K562 (cell line): ENCODE results near the gene LRCH1. TPM values are rescaled to one million over a fixed set of nuclear protein-coding genes. Genes with fewer than 3 reads are reported as not detected.

Source experiments
- ATAC-seq: fragments of 200-7000 bp; cut with Tn5 transposase; 3 replicates; pipeline ENCODE4 v1.9.1; 2020; ENCODE audit warnings: moderate library complexity
- BruUV-seq: library from RNA; stranded (reverse); fragments of 400-500 nt; replicated peaks from 2 replicates; lab custom pipeline; 2021; lab: Mats Ljungman, UMichigan
- CTCF ChIA-PET: fragments of 300-600 bp; formaldehyde crosslinking; extraction: SDS; loops from one replicate; lab custom pipeline; 2021; ENCODE audit warnings: low intra/inter-chr PET ratio; lab: Yijun Ruan, JAX
- POLR2A ChIA-PET: fragments of 300-600, 350-650 bp; sonication (Branson Sonifier 250); formaldehyde crosslinking; extraction: SDS; loops from one replicate; lab custom pipeline; 2021; ENCODE audit warnings: antibody characterized with exemption, inconsistent platforms; lab: Yijun Ruan, JAX
- DNase-seq, 4 experiments: peaks; one replicate each; pipeline versions ENCODE4 v3.0.0 to v3.0.0-alpha.2; 2011 to 2018; ENCODE audit warnings: low spot score in 3 of 4, mixed read lengths in 3 of 4; ENCODE audit errors: extremely low read depth in 1 of 4
- FAIRE-seq: peaks from 2 replicates; lab custom pipeline; 2011; peaks lifted over from hg19 to GRCh38; lab: Jason Lieb, UNC
- H2AFZ ChIP-seq: 2 replicates; pipeline ENCODE4 v1.6.0; 2011; ENCODE audit warnings: low read depth, low read length, control low read depth, inconsistent platforms
- H3K27ac ChIP-seq: fragments of 200-600 bp; 3 replicates; pipeline ENCODE4 v1.8.0; 2011; ENCODE audit warnings: low read depth, mild to moderate bottlenecking, control low read depth, inconsistent platforms, low read length, moderate library complexity, mixed read lengths; ENCODE audit errors: extremely low read depth
- H3K27me3 ChIP-seq, 2 experiments: fragments of 300-600 bp in 1 of 2; 2 replicates in 1 of 2; 3 replicates in 1 of 2; pipeline versions ENCODE4 v1.6.0 to v1.8.0; 2011; ENCODE audit warnings: inconsistent platforms in 2 of 2, low read length in 2 of 2, mild to moderate bottlenecking in 1 of 2, mixed read lengths in 1 of 2, moderate library complexity in 1 of 2; ENCODE audit not compliant: control insufficient read depth in 2 of 2, insufficient read depth in 2 of 2
- H3K36me3 ChIP-seq: fragments of 300-600 bp; 3 replicates; pipeline ENCODE4 v1.8.0; 2011; ENCODE audit warnings: mild to moderate bottlenecking, low read length, inconsistent platforms; ENCODE audit not compliant: control insufficient read depth, insufficient read depth
- H3K4me1 ChIP-seq, 2 experiments: fragments of 200-600 bp in 1 of 2; replicated peaks in 1 of 2; 2 replicates in 1 of 2; 3 replicates in 1 of 2; pipeline versions ENCODE4 v1.5.1 to v1.8.0; 2011; ENCODE audit warnings: inconsistent platforms in 2 of 2, low read length in 2 of 2, mild to moderate bottlenecking in 1 of 2, mixed read lengths in 1 of 2, moderate library complexity in 1 of 2; ENCODE audit not compliant: control insufficient read depth in 2 of 2, insufficient read depth in 2 of 2
- H3K4me2 ChIP-seq: 2 replicates; pipeline ENCODE4 v1.6.1; 2011; ENCODE audit warnings: low read length, control low read depth, inconsistent platforms, mixed read lengths; ENCODE audit not compliant: insufficient read depth
- H3K4me3 ChIP-seq: fragments of 200-600 bp; sonication (generic), shearing (Covaris generic); 2 replicates; pipeline ENCODE4 v1.5.1; 2016; ENCODE audit warnings: control low read depth, inconsistent platforms
- H3K79me2 ChIP-seq: fragments of 200-600 bp; 3 replicates; pipeline ENCODE4 v1.8.0; 2011; ENCODE audit warnings: low read length, inconsistent platforms; ENCODE audit not compliant: control insufficient read depth, insufficient read depth
- H3K9ac ChIP-seq, 2 experiments: 2 replicates each; pipeline versions ENCODE4 v1.6.0 to v1.6.1; 2011; ENCODE audit warnings: low read depth in 2 of 2, low read length in 2 of 2, control low read depth in 1 of 2, inconsistent platforms in 1 of 2, mild to moderate bottlenecking in 1 of 2, mixed read lengths in 1 of 2; ENCODE audit not compliant: insufficient read depth in 1 of 2
- H3K9me1 ChIP-seq: one replicate; pipeline ENCODE4 v1.6.0; 2011; ENCODE audit warnings: inconsistent platforms, mild to moderate bottlenecking, low read length, moderate library complexity; ENCODE audit not compliant: control insufficient read depth, insufficient read depth
- H3K9me3 ChIP-seq: replicated peaks from 2 replicates; pipeline ENCODE4 v1.5.1; 2011; ENCODE audit warnings: low read depth, low read length, inconsistent platforms; ENCODE audit not compliant: control insufficient read depth, insufficient read depth
- H4K20me1 ChIP-seq: replicated peaks from 2 replicates; pipeline ENCODE4 v1.6.1; 2011; ENCODE audit warnings: low read length, inconsistent platforms, mixed read lengths; ENCODE audit not compliant: control insufficient read depth, insufficient read depth
- CEBPB ChIP-seq: fragments of 450-650 bp; IDR thresholded peaks from 2 replicates; pipeline ENCODE4 v1.6.1; 2016; ENCODE audit warnings: missing genetic modification characterization, missing compliant biosample characterization
- CEBPG ChIP-seq, 3 experiments: fragments of 200-800 bp in 1 of 3; sonication (Bioruptor generic) in 1 of 3; sonication (generic) in 1 of 3; formaldehyde crosslinking in 1 of 3; IDR thresholded peaks in 2 of 3; conservative IDR thresholded peaks in 1 of 3; 2 replicates each; pipeline versions ENCODE4 v1.6.1 to v1.8.0; 2016 to 2022; ENCODE audit warnings: missing compliant biosample characterization in 2 of 3, missing genetic modification characterization in 2 of 3, mild to moderate bottlenecking in 1 of 3, missing genetic modification reagents in 1 of 3
- EWSR1 ChIP-seq: fragments of 450-650 bp; IDR thresholded peaks from 2 replicates; pipeline ENCODE4 v1.6.1; 2018; ENCODE audit warnings: borderline replicate concordance, mild to moderate bottlenecking, low read depth, moderate library complexity; ENCODE audit not compliant: partially characterized antibody
- FOXM1 ChIP-seq, 2 experiments: fragments of 450-650 bp in 1 of 2; sonication (generic) in 1 of 2; formaldehyde crosslinking in 1 of 2; IDR thresholded peaks; 2 replicates each; pipeline versions ENCODE4 v1.6.1 to v1.9.0; 2017 to 2022; ENCODE audit warnings: low read depth in 2 of 2, mild to moderate bottlenecking in 2 of 2, missing genetic modification reagents in 1 of 2, moderate library complexity in 1 of 2
- KLF10 ChIP-seq: fragments of 250-450 bp; sonication (Bioruptor Pico); IDR thresholded peaks from 2 replicates; pipeline ENCODE4 v1.6.1; 2021; ENCODE audit warnings: matching md5 sums
- NR2C2 ChIP-seq, 2 experiments: fragments of 200-800 bp in 1 of 2; sonication (Bioruptor generic) in 1 of 2; sonication (generic) in 1 of 2; formaldehyde crosslinking in 1 of 2; IDR thresholded peaks; 2 replicates each; pipeline versions ENCODE4 v1.6.1 to v1.8.0; 2016 to 2022; ENCODE audit warnings: mild to moderate bottlenecking in 1 of 2, missing compliant biosample characterization in 1 of 2, missing genetic modification characterization in 1 of 2, missing genetic modification reagents in 1 of 2
- RBBP5 ChIP-seq: fragments of 200-600 bp; sonication (generic); IDR thresholded peaks from 2 replicates; pipeline ENCODE4 v1.6.1; 2012; ENCODE audit warnings: borderline replicate concordance, mild to moderate bottlenecking, low read length, control low read depth, inconsistent platforms; ENCODE audit not compliant: insufficient read depth, poor library complexity, severe bottlenecking
- SRSF9 ChIP-seq: fragments of 200-400 bp; formaldehyde crosslinking; IDR thresholded peaks from 2 replicates; pipeline ENCODE4 v1.6.1; 2017; ENCODE audit warnings: low read depth, low read length, borderline replicate concordance
- ZBTB17 ChIP-seq: fragments of 450-650 bp; formaldehyde crosslinking; IDR thresholded peaks from 2 replicates; pipeline ENCODE4 v1.4.0; 2020; ENCODE audit warnings: mild to moderate bottlenecking
- ZC3H4 ChIP-seq: sonication (generic); formaldehyde crosslinking; IDR thresholded peaks from 2 replicates; pipeline ENCODE4 v1.9.0; 2021; ENCODE audit warnings: missing genetic modification reagents, borderline replicate concordance
- ZNF232 ChIP-seq: sonication (generic); formaldehyde crosslinking; IDR thresholded peaks from 2 replicates; pipeline ENCODE4 v1.8.0; 2022; ENCODE audit warnings: mild to moderate bottlenecking, missing genetic modification reagents
- ZNF778 ChIP-seq: fragments of 450-650 bp; formaldehyde crosslinking; IDR thresholded peaks from 2 replicates; pipeline ENCODE4 v1.4.0; 2020; ENCODE audit warnings: mild to moderate bottlenecking, moderate library complexity
- WGBS: fragments of 100-300 bp; shearing (Covaris generic); methylation state at CpG from one replicate; pipeline ENCODE4 v1.1.6; 2016; ENCODE audit warnings: low coverage, mixed read lengths; ENCODE audit not compliant: insufficient coverage; ENCODE audit errors: missing lambda C conversion rate; 5-methylcytosine and 5-hydroxymethylcytosine counted together
- in situ Hi-C: fragments of 300-500 bp; cut with MboI; formaldehyde crosslinking; loops from 4 replicates; pipeline ENCODE4 v1.15.0; 2018; ENCODE audit warnings: inconsistent platforms, mixed read lengths
- intact Hi-C: fragments of 100-400 bp; cut with micrococcal nuclease; formaldehyde crosslinking; loops from 2 replicates; pipeline ENCODE4 v1.14.2; 2022
- polyA plus RNA-seq, 8 experiments: library from polyadenylated mRNA; depleted of rRNA in 4 of 8; stranded (reverse) in 5 of 8; unstranded in 3 of 8; fragments of >200 nt; fragmentation: Nextera tagmentation in 2 of 8; fragmentation: Illumina TruSeq in 1 of 8; extraction: Ambion mirVana in 2 of 8; extraction: Trizol in 1 of 8; gene quantifications; 2 replicates each; pipeline versions ENCODE4 v1.2.1 to v1.2.3, GENCODE V29; 2011 to 2014; ENCODE audit warnings: inconsistent platforms in 1 of 8, missing spikeins in 1 of 8
- total RNA-seq, 7 experiments: library from RNA; depleted of rRNA in 6 of 7; stranded (reverse); fragments of >200 nt in 6 of 7; fragmentation: Illumina TruSeq in 2 of 7; extraction: Trizol in 2 of 7; gene quantifications; 2 replicates each; pipeline versions ENCODE4 v1.2.1 to v1.2.3, GENCODE V29; 2011 to 2021; ENCODE audit warnings: low replicate concordance in 1 of 7
- TF ChIP-seq, protein P1 (sequence below): fragments of 450-650 bp; IDR thresholded peaks from 2 replicates; pipeline ENCODE4 v1.6.1; 2017; ENCODE audit warnings: mild to moderate bottlenecking, moderate library complexity

LRCH1 gene
- total and polyA plus RNA-seq, 9 of the 15 experiments (the other 6 are each of a cell fraction or from before 2014, with no cell fraction given), result 1.1 to 6.8 (median 3.7) TPM

- no peak for FAIRE-seq
- 20% methylated on average over 6 of the region's 6 CpGs for WGBS
- Histone ChIP-seq H3K4me1 (peaks cover 9 to 17% of the 10 kb centered on the region in 2 experiments; a peak in 4 of 5 replicates), H3K36me3 (no peaks in the 10 kb centered on the region), H3K9ac (no peak overlapping the region), H3K27ac (no peak overlapping the region), H3K9me3 (no peaks in the 10 kb centered on the region), H3K9me1 (no peaks in the 10 kb centered on the region), H2AFZ (no peak overlapping the region), H4K20me1 (peaks cover 10% of the 10 kb centered on the region), H3K4me3 (no peak overlapping the region), H3K79me2 (peaks cover 65% of the 10 kb centered on the region), H3K4me2 (no peak overlapping the region), H3K27me3 (no peaks in the 10 kb centered on the region)
- DNase-seq, result no peak
- POLR2A ChIA-PET, result interaction anchor here (0.9 kb wide), 1 partner anchor 9 kb away, joined by 3 read pairs; no protein-coding TSS in a partner anchor
- intact Hi-C loops (no loop called here), in situ Hi-C loops (no loop called here)
- no peak for ATAC-seq
- no TSS peak for BruUV-seq
- no peak for TF ChIP-seq EWSR1
- TF ChIP-seq CEBPG (CRISPR knock-in tag; IDR thresholded peaks at IDR 0.05), result no peak
- TF ChIP-seq CEBPG (tag; conservative IDR thresholded peaks at IDR 0.05 in 1 of 2, IDR thresholded peaks at IDR 0.05 in 1 of 2), result no peak
- TF ChIP-seq FOXM1 (IDR thresholded peaks at IDR 0.05; ENCODE audit: low read depth), result no peak
- TF ChIP-seq FOXM1 (CRISPR knock-in tag; IDR thresholded peaks at IDR 0.05; ENCODE audit: low read depth), result no peak
- CTCF ChIA-PET, result no interaction called here
Measured at GRCh38 chr13:46556418-46556779, 3.4 kb downstream of the LRCH1 start.

- no peak overlapping the region for H3K9ac ChIP-seq
- H3K4me1 ChIP-seq, result peaks cover 0 to 6% of the 10 kb centered on the region in 2 experiments; a peak in 2 of 5 replicates
- no TSS peak for BruUV-seq
- FAIRE-seq, result no peak
- no peaks in the 10 kb centered on the region for H3K9me1 ChIP-seq
- intact Hi-C loops (no loop called here), in situ Hi-C loops (no loop called here)
- no peak overlapping the region for H3K4me3 ChIP-seq
- no peak for DNase-seq
- CTCF ChIA-PET, result no interaction called here
- H3K27me3 ChIP-seq, result no peaks in the 10 kb centered on the region
- H3K36me3 ChIP-seq, result no peaks in the 10 kb centered on the region
- H3K9me3 ChIP-seq, result no peaks in the 10 kb centered on the region
- WGBS, result 72% methylated on average over 2 of the region's 2 CpGs
- H3K79me2 ChIP-seq, result peaks cover 79% of the 10 kb centered on the region
- ATAC-seq, result no peak
- POLR2A ChIA-PET, result no interaction called here
- no peak overlapping the region for H3K4me2 ChIP-seq
- H4K20me1 ChIP-seq, result peaks cover 17% of the 10 kb centered on the region
- no peak overlapping the region for H3K27ac ChIP-seq
- H2AFZ ChIP-seq, result no peak overlapping the region
- TF ChIP-seq ZNF232 (CRISPR knock-in tag), result no peak
- TF ChIP-seq CEBPB (tag), result no peak
- TF ChIP-seq NR2C2 (CRISPR knock-in tag; IDR thresholded peaks at IDR 0.05), result no peak
- TF ChIP-seq NR2C2 (tag; IDR thresholded peaks at IDR 0.05), result no peak
- TF ChIP-seq SRSF9, result no peak
- TF ChIP-seq, protein P1, sequence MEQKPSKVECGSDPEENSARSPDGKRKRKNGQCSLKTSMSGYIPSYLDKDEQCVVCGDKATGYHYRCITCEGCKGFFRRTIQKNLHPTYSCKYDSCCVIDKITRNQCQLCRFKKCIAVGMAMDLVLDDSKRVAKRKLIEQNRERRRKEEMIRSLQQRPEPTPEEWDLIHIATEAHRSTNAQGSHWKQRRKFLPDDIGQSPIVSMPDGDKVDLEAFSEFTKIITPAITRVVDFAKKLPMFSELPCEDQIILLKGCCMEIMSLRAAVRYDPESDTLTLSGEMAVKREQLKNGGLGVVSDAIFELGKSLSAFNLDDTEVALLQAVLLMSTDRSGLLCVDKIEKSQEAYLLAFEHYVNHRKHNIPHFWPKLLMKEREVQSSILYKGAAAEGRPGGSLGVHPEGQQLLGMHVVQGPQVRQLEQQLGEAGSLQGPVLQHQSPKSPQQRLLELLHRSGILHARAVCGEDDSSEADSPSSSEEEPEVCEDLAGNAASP, result no peak
- TF ChIP-seq ZNF778 (CRISPR knock-in tag), result no peak
- TF ChIP-seq KLF10, result no peak
- no peak for TF ChIP-seq ZBTB17 (CRISPR knock-in tag)
- TF ChIP-seq RBBP5, result no peak
- no peak for TF ChIP-seq ZC3H4 (CRISPR knock-in tag)
Measured at GRCh38 chr13:46559272-46559805, 6.4 kb downstream of the LRCH1 start.
